ENCODE measurements around the gene ARL13B. TPM values are rescaled to one million over a fixed set of nuclear protein-coding genes. Genes with fewer than 3 reads are reported as not detected.

ARL13B gene
- total RNA-seq (2022; extraction: Qiagen RNA extraction): 10.6 to 13.8 TPM (median 11.9 TPM) in 5 replicates

GRCh38 chr3:93979850-93980676 is at the start of gene ARL13B:
Gene ARL13B, plus strand, starts transcription at chr3:93980155. Its CDS starts 269 bp downstream, at chr3:93980424.

GRCh38 chr3:93973131-93974126 is 6.5 kb upstream of the ARL13B start, which contains the start of gene PROS1:
Gene PROS1, minus strand, starts transcription at chr3:93973896. Its CDS starts 147 bp downstream, at chr3:93973749.

GRCh38 chr3:94028093-94028837 is 48.3 kb downstream of the ARL13B start, which contains the start of gene STX19:
Gene STX19, minus strand, starts transcription at chr3:94028597. Its CDS starts 13,328 bp downstream, at chr3:94015269.

GRCh38 chr3:94062513-94063404 is 82.8 kb downstream of the ARL13B start, which contains the start of the genes DHFR2 and NSUN3:
Gene DHFR2, minus strand, starts transcription at chr3:94062916. Its CDS starts 1,405 bp downstream, at chr3:94061511.
Gene NSUN3, plus strand, starts transcription at chr3:94063061. Its CDS starts 66 bp downstream, at chr3:94063127.

Other genes with a start within 250 kb of the ARL13B start
- 10.1 to 12.5 TPM (median 11.6 TPM) in 5 replicates for gene PROS1, start 6.3 kb upstream of the ARL13B start, total RNA-seq (2022; extraction: Qiagen RNA extraction)
- gene STX19, start 48.4 kb downstream of the ARL13B start, total RNA-seq (2022; extraction: Qiagen RNA extraction): 0.13 TPM in 1 of 5 replicates, not detected in the others
- gene DHFR2, start 82.8 kb downstream of the ARL13B start, total RNA-seq (2022; extraction: Qiagen RNA extraction): 2.7 to 3.2 TPM (median 2.9 TPM) in 5 replicates
- gene NSUN3, start 82.9 kb downstream of the ARL13B start, total RNA-seq (2022; extraction: Qiagen RNA extraction): 5.7 to 7.4 TPM (median 6.0 TPM) in 5 replicates